ENCODE data around the gene SLBP. TPM values are rescaled to one million over a fixed set of nuclear protein-coding genes. Genes with fewer than 3 reads are reported as not detected.

SLBP gene
- total RNA-seq, 1 experiment from 2014 or later, result 73.4 TPM

- Histone ChIP-seq H3K27ac (ENCODE audit: low read length) (peak overlapping the region; percentile 61), H3K27me3 (ENCODE audit: control insufficient read depth, insufficient read depth, low read length) (no peaks in the 10 kb centered on the region), H3K9me3 (ENCODE audit: control insufficient read depth, insufficient read depth, low read depth, low read length) (no peaks in the 10 kb centered on the region), H3K36me3 (ENCODE audit: control insufficient read depth, insufficient read depth, low read length) (peaks cover 2% of the 10 kb centered on the region; the same call in 1 of the 2 replicates), H3K4me1 (ENCODE audit: control insufficient read depth, insufficient read depth, low read length) (peaks cover 37% of the 10 kb centered on the region), H3K4me3 (ENCODE audit: low read depth in 2 of 2, low read length in 2 of 2) (peak overlapping the region in 1 of 2 experiments; percentile 58; a peak in 2 of 4 replicates)
- TF ChIP-seq TCF7L2 (IDR thresholded peaks at IDR 0.05; ENCODE audit: low read depth, low read length), result no peak
- no peak for TF ChIP-seq SIN3A (IDR thresholded peaks at IDR 0.05; ENCODE audit: borderline replicate concordance, insufficient read depth, low read depth, low read length)
- TF ChIP-seq CTCF (IDR thresholded peaks at IDR 0.05), result no peak
- no peak for TF ChIP-seq POLR2AphosphoS5 (IDR thresholded peaks at IDR 0.05; ENCODE audit: low read depth, low read length)
- TF ChIP-seq REST (IDR thresholded peaks at IDR 0.05; ENCODE audit: insufficient read depth in 1 of 2, low read depth in 2 of 2, low read length in 1 of 2), result no peak
- ATAC-seq, result no peak
- CTCF ChIA-PET, result no interaction called here
- in situ Hi-C loops (cut with HindIII; ENCODE audit: low pct_unique_long_range_greater_than_20kb, low sequenced_read_pairs), result no loop called here
- intact Hi-C loops (cut with micrococcal nuclease; ENCODE audit: unreplicated experiment), result no loop called here
- POLR2A ChIA-PET, result no interaction called here
- DNase-seq (ENCODE audit: low read depth, low spot score), result no peak
- BruUV-seq (replicated peaks), result no TSS peak
Measured at GRCh38 chr4:1715002-1715758, 3.1 kb upstream of the SLBP start.

DNA sequence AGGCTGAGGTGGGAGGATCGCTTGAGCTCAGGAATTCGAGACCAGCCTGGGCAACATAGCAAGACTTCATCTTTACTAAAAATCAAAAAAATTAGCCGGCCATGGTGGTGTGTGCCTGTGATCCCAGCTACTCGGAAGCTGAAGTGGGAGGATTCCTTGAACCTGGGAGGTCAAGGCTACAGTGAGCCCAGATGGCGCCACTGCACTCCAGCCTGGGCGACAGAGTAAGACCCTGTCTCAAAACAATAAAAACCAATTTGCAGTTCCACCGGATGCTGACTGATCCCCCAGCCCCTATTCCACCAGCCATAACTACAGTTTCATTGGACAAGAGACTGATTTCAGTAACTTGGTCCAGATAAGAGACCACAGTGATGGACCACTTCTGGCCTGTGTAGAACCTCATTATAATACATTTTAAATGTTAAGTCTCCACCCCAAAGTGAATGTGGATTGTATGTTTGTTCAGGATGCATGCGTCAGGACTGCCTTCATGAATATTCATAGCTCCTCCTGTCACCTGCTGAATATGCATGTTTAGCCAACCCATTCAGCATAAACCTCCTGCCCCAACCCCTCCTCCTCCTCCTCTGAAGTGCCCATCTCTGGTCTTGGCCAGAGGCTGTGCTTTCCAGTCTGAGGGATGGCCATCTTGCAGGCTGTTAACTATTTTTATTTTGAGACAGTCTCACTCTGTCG lies 2.3 kb upstream of the SLBP start:
- DNase-seq (ENCODE audit: low read depth, low spot score) (no peak), ATAC-seq (no peak)
- intact Hi-C loops (cut with micrococcal nuclease; ENCODE audit: unreplicated experiment) (no loop called here), in situ Hi-C loops (cut with HindIII; ENCODE audit: low pct_unique_long_range_greater_than_20kb, low sequenced_read_pairs) (no loop called here)
- BruUV-seq (replicated peaks), result no TSS peak
- peak overlapping the region; percentile 58 to 79 for H3K4me3 ChIP-seq (ENCODE audit: low read depth in 2 of 2, low read length in 2 of 2)
- ChIA-PET POLR2A (no interaction called here), CTCF (no interaction called here)
- TF ChIP-seq SIN3A (IDR thresholded peaks at IDR 0.05; ENCODE audit: borderline replicate concordance, insufficient read depth, low read depth, low read length) (no peak), REST (IDR thresholded peaks at IDR 0.05; ENCODE audit: insufficient read depth in 1 of 2, low read depth in 2 of 2, low read length in 1 of 2) (no peak), CTCF (IDR thresholded peaks at IDR 0.05) (no peak), POLR2AphosphoS5 (IDR thresholded peaks at IDR 0.05; ENCODE audit: low read depth, low read length) (no peak), TCF7L2 (IDR thresholded peaks at IDR 0.05; ENCODE audit: low read depth, low read length) (no peak)
- peak overlapping the region; percentile 78 for H3K27ac ChIP-seq (ENCODE audit: low read length)
- H3K4me1 ChIP-seq (ENCODE audit: control insufficient read depth, insufficient read depth, low read length), result peaks cover 41% of the 10 kb centered on the region
- H3K36me3 ChIP-seq (ENCODE audit: control insufficient read depth, insufficient read depth, low read length), result peaks cover 2% of the 10 kb centered on the region; the same call in 1 of the 2 replicates
- no peaks in the 10 kb centered on the region for H3K9me3 ChIP-seq (ENCODE audit: control insufficient read depth, insufficient read depth, low read depth, low read length)
- H3K27me3 ChIP-seq (ENCODE audit: control insufficient read depth, insufficient read depth, low read length), result no peaks in the 10 kb centered on the region
